ENCODE results near the gene FTSJ3.
"Not testable (repeated sequence)": the region's sequence is repeated elsewhere in the genome, so short reads cannot be mapped to it uniquely, and the experiment has no call there.

DNA sequence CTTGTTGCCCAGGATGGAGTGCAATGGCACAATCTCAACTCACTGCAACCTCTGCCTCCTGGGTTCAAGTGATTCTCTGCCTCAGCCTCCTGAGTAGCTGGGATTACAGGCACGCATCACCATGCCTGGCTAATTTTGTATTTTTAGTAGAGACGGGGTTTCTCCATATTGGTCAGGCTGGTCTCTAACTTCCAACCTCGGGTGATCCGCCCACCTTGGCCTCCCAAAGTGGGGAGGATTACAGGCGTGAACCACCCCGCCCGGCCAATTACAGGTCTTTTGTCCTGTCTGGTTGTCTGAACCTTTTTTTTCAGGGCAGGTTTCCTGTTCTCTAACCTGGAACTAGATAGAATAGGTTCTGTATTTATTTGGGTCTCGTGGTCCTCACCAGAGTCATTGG, 29.0 kb upstream of the FTSJ3 start:
- TF ChIP-seq, protein P1, sequence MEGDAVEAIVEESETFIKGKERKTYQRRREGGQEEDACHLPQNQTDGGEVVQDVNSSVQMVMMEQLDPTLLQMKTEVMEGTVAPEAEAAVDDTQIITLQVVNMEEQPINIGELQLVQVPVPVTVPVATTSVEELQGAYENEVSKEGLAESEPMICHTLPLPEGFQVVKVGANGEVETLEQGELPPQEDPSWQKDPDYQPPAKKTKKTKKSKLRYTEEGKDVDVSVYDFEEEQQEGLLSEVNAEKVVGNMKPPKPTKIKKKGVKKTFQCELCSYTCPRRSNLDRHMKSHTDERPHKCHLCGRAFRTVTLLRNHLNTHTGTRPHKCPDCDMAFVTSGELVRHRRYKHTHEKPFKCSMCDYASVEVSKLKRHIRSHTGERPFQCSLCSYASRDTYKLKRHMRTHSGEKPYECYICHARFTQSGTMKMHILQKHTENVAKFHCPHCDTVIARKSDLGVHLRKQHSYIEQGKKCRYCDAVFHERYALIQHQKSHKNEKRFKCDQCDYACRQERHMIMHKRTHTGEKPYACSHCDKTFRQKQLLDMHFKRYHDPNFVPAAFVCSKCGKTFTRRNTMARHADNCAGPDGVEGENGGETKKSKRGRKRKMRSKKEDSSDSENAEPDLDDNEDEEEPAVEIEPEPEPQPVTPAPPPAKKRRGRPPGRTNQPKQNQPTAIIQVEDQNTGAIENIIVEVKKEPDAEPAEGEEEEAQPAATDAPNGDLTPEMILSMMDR (IDR thresholded peaks at IDR 0.05) = not testable (repeated sequence)
- TF ChIP-seq POLR2A (IDR thresholded peaks at IDR 0.05) = not testable (repeated sequence)
